NCI-H2029 treated with DMSO at 0.1 percent for 48 hours (cell line): Measurements from ENCODE around the gene GPRC5D.

Experiments used
- DNase-seq: peaks from one replicate; lab custom pipeline; 2025; lab: John Stamatoyannopoulos, UW

Gene GPRC5D

GRCh38 chr12:12952036-12952435 lies at the start of gene GPRC5D:
TSS of gene GPRC5D (minus strand) at chr12:12952170. CDS start at chr12:12950384, 1,786 bp downstream.
- no peak for DNase-seq

GRCh38 chr12:13001775-13002040 lies 49.7 kb upstream of the GPRC5D start:
- DNase-seq: no peak

DNA sequence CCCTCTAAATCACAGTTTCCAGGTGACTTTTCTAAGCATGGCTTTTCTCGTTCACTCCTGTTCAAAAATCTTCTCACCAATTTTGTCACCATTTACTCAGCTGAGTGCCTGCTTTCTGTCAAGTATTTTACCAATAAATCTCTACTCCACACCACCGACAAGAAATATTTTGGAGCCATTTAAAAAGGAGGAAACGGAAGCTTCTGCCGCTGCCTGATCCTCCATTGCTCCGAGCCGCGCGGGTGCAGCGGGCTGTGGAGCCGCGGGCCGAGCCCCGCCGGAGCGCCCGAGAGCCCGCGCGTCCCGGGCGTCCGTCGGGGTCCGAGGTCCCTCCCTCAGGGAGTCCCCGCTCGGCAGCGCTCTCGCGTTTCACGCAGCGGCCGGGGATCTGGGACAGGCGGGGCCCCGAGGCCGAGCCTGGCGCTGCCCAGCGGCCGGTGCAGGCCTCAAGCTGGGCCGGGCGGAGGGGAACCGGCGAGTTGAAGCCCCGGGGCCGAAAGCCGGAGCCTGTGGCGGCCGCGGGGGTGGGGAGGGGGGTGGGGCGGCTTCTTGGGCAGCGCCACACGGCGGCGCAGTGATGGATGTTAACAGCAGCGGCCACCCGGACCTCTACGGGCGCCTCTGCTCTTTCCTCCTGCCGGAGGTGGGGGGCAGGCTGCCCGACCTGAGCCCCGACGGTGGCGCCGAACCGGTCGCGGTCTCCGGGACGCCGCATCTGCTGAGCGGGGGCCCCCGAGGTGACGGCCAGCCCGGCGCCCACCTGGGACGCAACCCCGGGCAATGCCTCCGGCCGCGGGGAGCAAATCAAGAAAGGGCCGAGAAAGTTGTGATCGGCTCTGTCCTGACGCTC lies 49.2 kb upstream of the GPRC5D start:
- DNase-seq: no peak

DNA sequence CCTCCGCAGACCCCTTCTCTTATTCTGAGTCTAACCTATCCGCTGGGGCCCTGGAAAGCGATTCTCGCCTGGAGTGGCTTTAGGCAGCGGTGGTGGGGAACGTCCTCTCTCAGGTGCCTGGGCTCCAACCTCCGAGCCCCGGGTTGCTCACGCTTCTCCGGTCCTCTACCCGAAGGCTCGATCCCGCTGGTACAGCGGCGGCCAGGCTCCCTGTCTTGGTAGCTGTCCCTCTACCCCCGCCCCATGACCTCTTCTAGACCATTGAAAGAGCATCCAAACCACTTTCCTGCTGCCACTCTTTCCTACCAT lies 48.6 kb upstream of the GPRC5D start:
- DNase-seq: peak; percentile 8

DNA sequence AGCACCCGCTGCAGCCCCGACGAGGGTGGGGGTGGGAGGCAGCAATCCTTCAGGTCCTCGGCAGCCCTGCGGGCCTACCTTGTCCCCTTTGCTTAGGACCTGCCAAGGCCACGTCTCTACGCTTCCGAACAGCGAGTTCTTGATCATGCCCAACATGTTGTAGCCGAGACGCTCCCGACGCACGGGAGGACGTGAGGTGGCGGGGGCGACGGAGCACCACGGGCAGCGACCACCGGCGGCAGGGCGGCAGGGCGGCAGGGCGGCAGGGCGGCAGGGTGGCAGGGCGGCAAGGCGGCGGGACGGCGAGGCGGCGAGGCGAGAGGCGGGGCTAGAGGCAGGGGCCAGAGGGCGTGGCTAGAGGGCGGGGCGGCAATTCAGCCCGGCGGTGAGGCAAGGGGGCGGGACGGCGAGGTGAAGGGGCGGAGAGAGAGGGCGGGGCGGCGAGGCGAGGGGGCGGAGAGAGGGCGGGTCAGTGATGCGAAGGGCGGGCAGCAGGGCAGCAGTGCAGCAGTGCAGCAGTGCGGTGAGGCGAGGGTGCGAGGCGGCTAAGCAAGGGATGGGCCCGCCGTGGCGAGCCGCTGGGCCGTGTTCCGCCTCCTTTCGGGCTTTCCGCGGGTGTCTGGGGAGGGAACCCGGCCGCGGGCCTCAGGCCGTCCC lies 48.1 kb upstream of the GPRC5D start, which contains the start of gene HEBP1:
HEBP1 (minus strand) TSS at position 307 of the 657 bp plus-strand sequence; CDS start at position 156, 151 bp downstream.
- peak; percentile 52 for DNase-seq

DNA sequence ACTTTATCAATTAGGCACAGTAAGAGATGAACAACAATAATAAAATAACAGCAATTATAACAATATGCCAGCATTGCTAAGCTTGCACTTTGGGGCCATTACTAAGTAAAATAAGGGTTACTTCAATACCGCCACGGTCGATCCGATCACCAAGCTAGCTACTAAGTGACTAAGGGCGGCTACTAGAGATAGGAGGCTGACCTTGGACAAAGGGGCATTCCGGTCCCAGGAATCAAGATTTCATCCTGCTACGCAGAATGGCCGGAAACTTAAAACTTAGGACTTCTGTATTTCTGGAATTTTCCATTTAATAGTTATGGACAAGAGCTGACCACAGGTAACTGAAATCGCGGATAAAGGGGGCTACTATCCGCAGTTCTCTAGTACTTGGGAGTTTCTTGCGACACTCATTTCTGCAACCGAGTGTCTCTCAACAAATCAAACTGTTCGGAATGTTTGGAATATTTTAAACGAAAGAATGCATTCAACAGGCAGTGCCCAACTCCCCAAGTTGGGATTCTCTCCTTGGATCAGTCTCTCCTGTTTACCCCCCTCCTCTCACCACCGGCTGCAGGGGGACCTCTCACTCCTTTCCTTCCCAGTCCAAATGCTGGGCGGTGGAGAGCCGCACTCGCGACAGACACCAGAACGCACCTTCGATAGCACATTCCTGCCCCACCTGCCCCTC lies 47.4 kb upstream of the GPRC5D start:
- DNase-seq: no peak

- DNase-seq: no peak
Observed at GRCh38 chr12:12998248-12998647, 46.3 kb upstream of the GPRC5D start.

- DNase-seq: no peak
Observed at GRCh38 chr12:12997734-12998133, 45.8 kb upstream of the GPRC5D start.

- no peak for DNase-seq
Observed at GRCh38 chr12:12997156-12997555, 45.2 kb upstream of the GPRC5D start.

DNA sequence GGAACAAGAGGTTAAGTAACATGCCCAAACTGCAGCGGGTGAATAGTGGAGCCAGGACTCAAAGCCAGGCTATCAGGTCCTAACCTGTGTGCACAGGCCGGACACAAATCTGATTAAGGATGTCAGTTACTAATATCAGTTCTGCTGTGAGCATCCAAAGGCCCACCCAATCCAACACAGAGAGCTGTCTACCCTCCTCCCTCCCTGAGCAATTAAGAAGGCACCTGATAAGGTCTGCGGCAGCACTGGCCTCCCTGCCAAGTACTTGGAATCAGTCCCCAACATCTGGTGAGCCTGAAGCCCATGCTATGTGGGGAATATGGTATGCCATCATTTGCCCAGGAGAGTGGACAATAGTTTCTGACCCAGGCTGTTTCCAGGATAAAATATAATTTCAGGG lies 44.2 kb upstream of the GPRC5D start:
- DNase-seq: no peak

DNA sequence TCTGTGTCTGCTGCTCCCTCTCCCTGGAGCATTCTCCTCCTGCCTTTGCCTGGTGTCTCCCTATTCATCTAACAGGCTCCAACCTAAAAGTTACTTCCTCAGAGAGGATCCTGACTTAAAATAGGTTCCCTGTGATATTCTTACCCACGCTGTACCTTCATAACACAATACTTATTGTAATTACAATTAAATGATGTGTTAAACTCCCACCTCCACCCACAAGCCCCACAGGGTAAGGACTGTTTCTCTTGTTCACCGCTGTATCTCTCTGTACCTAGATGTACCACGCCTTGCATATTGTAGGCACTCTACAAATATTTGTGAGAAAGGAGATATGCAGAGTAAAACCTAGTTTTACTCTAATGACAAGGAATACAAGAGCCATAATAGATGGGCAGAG lies 43.1 kb upstream of the GPRC5D start:
- DNase-seq: no peak

DNA sequence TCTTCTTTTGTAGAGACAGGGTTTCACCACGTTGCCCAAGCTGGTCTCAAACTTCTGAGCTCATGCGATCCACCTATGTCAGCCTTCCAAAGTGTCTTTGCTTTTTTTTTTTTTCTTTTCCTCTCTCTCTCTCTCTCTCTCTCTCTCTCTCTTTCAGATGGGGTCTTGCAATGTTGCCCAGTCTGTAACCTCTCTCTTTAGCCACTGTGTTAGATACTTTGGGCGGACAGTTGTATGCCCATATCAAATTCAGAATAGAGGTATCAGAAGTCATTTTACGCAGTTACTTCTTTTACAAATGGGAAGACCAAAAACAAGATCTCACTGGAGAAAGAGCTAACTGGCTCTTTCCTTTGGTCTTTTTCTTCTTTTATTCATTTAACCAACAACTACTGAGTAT lies 41.4 kb upstream of the GPRC5D start:
- DNase-seq: no peak

- DNase-seq: no peak
Observed at GRCh38 chr12:12992418-12993130, 40.6 kb upstream of the GPRC5D start.

DNA sequence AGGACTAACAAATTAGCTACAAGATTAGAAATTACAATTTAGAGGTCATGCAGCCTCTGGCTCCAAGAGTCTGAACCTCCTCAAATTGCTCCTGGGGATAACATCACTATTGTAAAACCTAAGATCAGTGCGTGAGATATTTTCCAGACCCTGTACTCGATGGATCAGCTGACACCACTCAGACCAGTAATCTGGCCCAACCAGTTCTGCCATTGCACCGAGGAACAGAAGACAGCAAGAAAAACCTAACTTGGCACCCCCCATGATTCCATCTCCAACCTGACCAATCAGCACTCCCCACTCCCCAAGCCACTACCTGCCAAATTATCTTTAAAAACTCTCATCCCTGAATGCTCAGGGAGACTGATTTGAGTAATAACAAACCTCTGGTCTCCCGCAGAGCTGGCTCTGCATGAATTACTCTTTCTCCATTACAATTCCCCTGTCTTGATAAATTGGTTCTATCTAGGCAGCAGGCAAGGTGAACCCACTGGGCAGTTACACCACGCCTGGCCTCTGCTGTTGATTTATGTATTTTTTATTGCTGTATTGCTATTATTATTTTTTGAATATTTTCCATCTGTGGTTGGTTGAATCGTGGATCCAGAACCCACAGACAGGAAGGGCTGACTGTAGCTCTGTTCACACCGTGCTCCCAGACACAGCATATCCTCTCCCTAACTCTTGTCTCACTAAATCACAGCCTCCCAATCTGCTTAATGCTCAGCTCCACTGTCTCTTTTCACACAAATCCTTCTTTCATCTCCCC lies 38.9 kb upstream of the GPRC5D start:
- no peak for DNase-seq

DNA sequence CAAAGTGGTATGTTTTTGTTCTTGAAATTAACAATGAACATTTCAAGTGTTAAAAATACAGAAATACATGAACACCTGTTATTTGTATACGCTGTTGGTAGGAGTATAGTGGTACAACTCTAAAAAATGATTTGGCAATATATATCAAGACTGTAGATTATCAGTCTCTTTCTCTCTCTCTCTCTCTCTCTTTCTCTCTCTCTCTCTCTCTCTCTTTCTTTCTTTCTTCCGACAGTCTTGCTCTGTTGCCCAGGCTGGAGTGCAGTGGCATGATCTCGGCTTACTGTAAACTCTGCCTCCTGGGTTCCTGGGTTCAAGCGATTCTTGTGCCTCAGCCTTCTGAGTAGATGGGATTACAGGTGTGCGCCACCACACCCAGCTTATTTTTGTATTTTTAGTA lies 35.5 kb upstream of the GPRC5D start:
- DNase-seq: no peak

- DNase-seq: no peak
Observed at GRCh38 chr12:12986775-12987331, 34.9 kb upstream of the GPRC5D start.

GRCh38 chr12:12985817-12986408 lies 33.9 kb upstream of the GPRC5D start:
- DNase-seq: no peak

GRCh38 chr12:12984149-12984548 lies 32.2 kb upstream of the GPRC5D start:
- no peak for DNase-seq

GRCh38 chr12:12983420-12984035 lies 31.6 kb upstream of the GPRC5D start:
- peak; percentile 1 for DNase-seq

- DNase-seq: no peak
Observed at GRCh38 chr12:12982331-12982730, 30.4 kb upstream of the GPRC5D start.
